H9 (cell line): ENCODE data around the gene CYP21A2. TPM values are rescaled to one million over a fixed set of nuclear protein-coding genes. Genes with fewer than 3 reads are reported as not detected.

Experiments used
- DNase-seq: peaks from one replicate; pipeline ENCODE4 v3.0.0-alpha.2; 2017
- H2AFZ ChIP-seq: one replicate; pipeline ENCODE4 v1.6.1; 2013; ENCODE audit warnings: mild to moderate bottlenecking, low read length, control low read depth, moderate library complexity
- H2AK5ac ChIP-seq: 2 replicates; pipeline ENCODE4 v1.6.1; 2013; ENCODE audit warnings: low read length, control low read depth, mixed read lengths; ENCODE audit not compliant: insufficient read length
- H2BK120ac ChIP-seq: one replicate; pipeline ENCODE4 v1.6.1; 2013; ENCODE audit warnings: low read depth, mild to moderate bottlenecking, low read length, control low read depth, inconsistent platforms; ENCODE audit not compliant: poor library complexity, severe bottlenecking
- H2BK12ac ChIP-seq: 2 replicates; pipeline ENCODE4 v1.6.1; 2013; ENCODE audit warnings: low read length, control low read depth, mixed read lengths, low read depth; ENCODE audit not compliant: insufficient read length
- H2BK15ac ChIP-seq: 2 replicates; pipeline ENCODE4 v1.6.1; 2013; ENCODE audit warnings: low read depth, low read length, control low read depth
- H2BK20ac ChIP-seq: one replicate; pipeline ENCODE4 v1.6.1; 2013; ENCODE audit warnings: low read depth, mild to moderate bottlenecking, low read length, control low read depth, inconsistent platforms; ENCODE audit not compliant: poor library complexity, severe bottlenecking
- H2BK5ac ChIP-seq: 2 replicates; pipeline ENCODE4 v1.6.1; 2013; ENCODE audit warnings: low read length, control low read depth, mixed read lengths; ENCODE audit not compliant: insufficient read length
- H3K14ac ChIP-seq: 2 replicates; pipeline ENCODE4 v1.6.1; 2013; ENCODE audit warnings: low read length, control low read depth; ENCODE audit not compliant: insufficient read depth
- H3K18ac ChIP-seq: 2 replicates; pipeline ENCODE4 v1.6.1; 2013; ENCODE audit warnings: low read depth, mild to moderate bottlenecking, mixed read lengths, low read length, control low read depth; ENCODE audit not compliant: insufficient read length
- H3K23ac ChIP-seq: 2 replicates; pipeline ENCODE4 v1.6.1; 2013; ENCODE audit warnings: low read length, control low read depth, mixed read lengths, low read depth; ENCODE audit not compliant: insufficient read length
- H3K23me2 ChIP-seq: 2 replicates; pipeline ENCODE4 v1.6.1; 2013; ENCODE audit warnings: low read depth, mild to moderate bottlenecking, mixed read lengths, low read length, control low read depth; ENCODE audit not compliant: insufficient read length, poor library complexity, severe bottlenecking
- H3K27ac ChIP-seq: 2 replicates; pipeline ENCODE4 v1.5.1; 2013; ENCODE audit warnings: low read length, control low read depth, mixed read lengths, low read depth; ENCODE audit not compliant: insufficient read length
- H3K27me3 ChIP-seq: 2 replicates; pipeline ENCODE4 v1.6.1; 2013; ENCODE audit warnings: low read length, control low read depth, inconsistent platforms; ENCODE audit not compliant: insufficient read depth
- H3K4ac ChIP-seq: 2 replicates; pipeline ENCODE4 v1.6.1; 2013; ENCODE audit warnings: low read depth, mild to moderate bottlenecking, control low read depth, inconsistent platforms, low read length, moderate library complexity
- H3K4me1 ChIP-seq: 2 replicates; pipeline ENCODE4 v1.6.1; 2013; ENCODE audit warnings: low read length, control low read depth, inconsistent platforms; ENCODE audit not compliant: insufficient read depth
- H3K4me2 ChIP-seq: 2 replicates; pipeline ENCODE4 v1.6.1; 2013; ENCODE audit warnings: low read length, control low read depth, mixed read lengths; ENCODE audit not compliant: insufficient read length, insufficient read depth
- H3K56ac ChIP-seq: 2 replicates; pipeline ENCODE4 v1.6.1; 2013; ENCODE audit warnings: low read depth, mild to moderate bottlenecking, mixed read lengths, low read length, control low read depth; ENCODE audit not compliant: insufficient read length
- H3K79me1 ChIP-seq: 2 replicates; pipeline ENCODE4 v1.6.1; 2013; ENCODE audit warnings: low read depth, mild to moderate bottlenecking, moderate library complexity, low read length, control low read depth, inconsistent platforms; ENCODE audit not compliant: insufficient read depth, poor library complexity, severe bottlenecking
- H3K79me2 ChIP-seq: 2 replicates; pipeline ENCODE4 v1.6.1; 2013; ENCODE audit warnings: low read length, control low read depth, inconsistent platforms; ENCODE audit not compliant: insufficient read depth
- H3K9ac ChIP-seq: 2 replicates; pipeline ENCODE4 v1.6.1; 2013; ENCODE audit warnings: low read length, control low read depth, mixed read lengths; ENCODE audit not compliant: insufficient read length; ENCODE audit errors: extremely low read depth
- H3K9me3 ChIP-seq: one replicate; pipeline ENCODE4 v1.6.1; 2013; ENCODE audit warnings: low read depth, low read length, inconsistent platforms; ENCODE audit not compliant: control insufficient read depth
- H3T11ph ChIP-seq: one replicate; pipeline ENCODE4 v1.6.1; 2013; ENCODE audit warnings: mild to moderate bottlenecking, low read length, control low read depth, inconsistent platforms
- H4K20me1 ChIP-seq: one replicate; pipeline ENCODE4 v1.6.1; 2013; ENCODE audit not compliant: control insufficient read depth, insufficient read length, insufficient read depth
- H4K5ac ChIP-seq: 2 replicates; pipeline ENCODE4 v1.6.1; 2013; ENCODE audit warnings: low read depth, mild to moderate bottlenecking, mixed read lengths, low read length, control low read depth; ENCODE audit not compliant: insufficient read length
- H4K8ac ChIP-seq: replicated peaks from 2 replicates; pipeline ENCODE4 v1.6.1; 2013; ENCODE audit warnings: low read length, control low read depth, mixed read lengths, low read depth; ENCODE audit not compliant: insufficient read length
- H4K91ac ChIP-seq: 2 replicates; pipeline ENCODE4 v1.6.1; 2013; ENCODE audit warnings: low read depth, mild to moderate bottlenecking, moderate library complexity, mixed read lengths, low read length, control low read depth; ENCODE audit not compliant: insufficient read length
- H3K27ac Mint-ChIP-seq, 3 experiments: 2 replicates in 2 of 3; 3 replicates in 1 of 3; pipeline ENCODE4 v1.8.0; 2020 to 2021; ENCODE audit warnings: mixed read lengths in 3 of 3, mild to moderate bottlenecking in 1 of 3, moderate library complexity in 1 of 3
- H3K27me3 Mint-ChIP-seq: 2 replicates; pipeline ENCODE4 v1.8.0; 2021; ENCODE audit warnings: low read depth, mild to moderate bottlenecking, moderate library complexity, mixed read lengths
- H3K36me3 Mint-ChIP-seq, 3 experiments: 2 replicates in 2 of 3; 3 replicates in 1 of 3; pipeline ENCODE4 v1.8.0; 2020 to 2021; ENCODE audit warnings: low read depth in 3 of 3, mixed read lengths in 3 of 3; ENCODE audit not compliant: insufficient read depth in 1 of 3
- H3K4me1 Mint-ChIP-seq, 2 experiments: 2 replicates each; pipeline ENCODE4 v1.8.0; 2020; ENCODE audit warnings: mixed read lengths in 2 of 2
- H3K4me3 Mint-ChIP-seq, 2 experiments: 2 replicates in 1 of 2; 3 replicates in 1 of 2; pipeline ENCODE4 v1.8.0; 2020 to 2021; ENCODE audit warnings: mild to moderate bottlenecking in 2 of 2, mixed read lengths in 2 of 2, moderate library complexity in 1 of 2
- H3K9me3 Mint-ChIP-seq, 2 experiments: 2 replicates in 1 of 2; 3 replicates in 1 of 2; pipeline ENCODE4 v1.8.0; 2020; ENCODE audit warnings: mild to moderate bottlenecking in 2 of 2, mixed read lengths in 2 of 2, moderate library complexity in 1 of 2
- CTCF ChIP-seq: fragments of 200-600 bp; sonication (generic); conservative IDR thresholded peaks from 3 replicates; pipeline ENCODE4 v1.8.0; 2021; ENCODE audit warnings: antibody characterized with exemption, mild to moderate bottlenecking
- WGBS: extraction: QIAGEN DNeasy Blood & Tissue Kit; methylation state at CpG from one replicate; pipeline ENCODE4 v1.1.7; 2013; ENCODE audit warnings: missing lambda C conversion rate, low lambda C conversion rate, mixed read lengths; ENCODE audit not compliant: insufficient read length; ENCODE audit errors: extremely low coverage; 5-methylcytosine and 5-hydroxymethylcytosine counted together
- total RNA-seq: library from RNA; stranded (reverse); gene quantifications from 2 replicates; pipeline ENCODE4 v1.2.1, GENCODE V29; 2021

CYP21A2 gene
- total RNA-seq, 1 experiment from 2014 or later = not detected

- Histone ChIP-seq H2BK5ac (no peak overlapping the region), H2AFZ (no peak overlapping the region), H2BK12ac (no peak overlapping the region), H3K18ac (no peak overlapping the region), H3K27ac (no peak overlapping the region), H2BK15ac (no peak overlapping the region; the same call in 1 of the 2 replicates), H3K23ac (no peak overlapping the region), H2BK20ac (no peak overlapping the region), H3K79me1 (no peaks in the 10 kb centered on the region), H3K9ac (no peak overlapping the region), H3K56ac (no peak overlapping the region), H2AK5ac (no peak overlapping the region), H2BK120ac (no peak overlapping the region), H4K5ac (no peak overlapping the region), H3K14ac (no peak overlapping the region; the same call in 1 of the 2 replicates), H3K79me2 (no peaks in the 10 kb centered on the region), H4K20me1 (no peaks in the 10 kb centered on the region), H3K23me2 (no peaks in the 10 kb centered on the region), H4K91ac (no peak overlapping the region), H3K4ac (no peak overlapping the region), H3T11ph (no peak overlapping the region), H3K4me1 (no peaks in the 10 kb centered on the region), H3K9me3 (no peaks in the 10 kb centered on the region), H4K8ac (no peak overlapping the region), H3K27me3 (no peaks in the 10 kb centered on the region), H3K4me2 (no peak overlapping the region)
- Mint-ChIP-seq H3K27me3 (peaks cover 9% of the 10 kb centered on the region), H3K4me1 (0 out of 4 replicates have a peak, but pooled peaks cover 0 to 2% of the 10 kb centered on the region in 2 experiments), H3K9me3 (no peaks in the 10 kb centered on the region), H3K4me3 (no peak overlapping the region; a peak in 1 of 5 replicates), H3K36me3 (no peaks in the 10 kb centered on the region; a peak in 1 of 7 replicates), H3K27ac (no peak overlapping the region; a peak in 1 of 7 replicates)
- no CpG with 5 or more reads among the region's 7 CpGs for WGBS
- no peak for DNase-seq
- TF ChIP-seq CTCF = no peak
Observed at GRCh38 chr6:32079566-32080290, 41.5 kb downstream of the CYP21A2 start.
